OCI-LY1 (cell line): ENCODE data around the gene MYRF.

Experiments used
- CTCF ChIP-seq: fragments of 200-600 bp; sonication (generic), shearing (Covaris generic); IDR thresholded peaks from 2 replicates; pipeline ENCODE4 v1.5.1; 2017; ENCODE audit warnings: mild to moderate bottlenecking, antibody characterized with exemption, low read length, moderate library complexity, mixed read lengths
- EZH2 ChIP-seq: fragments of 200-600 bp; sonication (generic), shearing (Covaris generic); IDR thresholded peaks from 2 replicates; pipeline ENCODE4 v1.8.0; 2017; ENCODE audit warnings: borderline replicate concordance, mixed run types, mild to moderate bottlenecking, antibody characterized with exemption, low read length, moderate library complexity, mixed read lengths

- TF ChIP-seq CTCF (no peak), EZH2 (no peak)
Observed at GRCh38 chr11:61757213-61757862, 4.9 kb downstream of the MYRF start.
